ENCODE data around the gene DDX25.

DDX25 gene

GRCh38 chr11:125940145-125940544 lies 35.8 kb downstream of the DDX25 start:
- no peak for TF ChIP-seq CTCF (IDR thresholded peaks at IDR 0.05; ENCODE audit: control extremely low read depth, extremely low read depth, low read depth, missing control alignments)
- DNase-seq (ENCODE audit: extremely low spot score): no peak
- POLR2A ChIA-PET: no interaction called here
- CTCF ChIA-PET: interaction anchor here (0.9 to 5.9 kb wide), 3 partner anchors 15 to 254 kb away, joined by 3 to 63 read pairs (median 4); no protein-coding TSS in a partner anchor

GRCh38 chr11:125941267-125941618 lies 36.9 kb downstream of the DDX25 start:
- CTCF ChIA-PET: interaction anchor here (1.3 to 5.9 kb wide), 6 partner anchors 12 to 252 kb away, joined by 3 to 63 read pairs (median 4); no protein-coding TSS in a partner anchor
- no peak for DNase-seq (ENCODE audit: extremely low spot score)

GRCh38 chr11:125941619-125942611 lies 37.6 kb downstream of the DDX25 start:
- TF ChIP-seq CTCF (IDR thresholded peaks at IDR 0.05; ENCODE audit: control extremely low read depth, extremely low read depth, low read depth, missing control alignments): peak; percentile 80
- ChIA-PET CTCF (interaction anchor here (0.6 to 5.9 kb wide), 15 partner anchors 12 to 539 kb away, joined by 3 to 63 read pairs (median 3); no protein-coding TSS in a partner anchor), POLR2A (no interaction called here)
- DNase-seq (ENCODE audit: extremely low spot score): peak; percentile 75

More at GRCh38 chr11:125941267-125941618, 36.9 kb downstream of the DDX25 start:
- POLR2A ChIA-PET: no interaction called here
- no peak for TF ChIP-seq CTCF (IDR thresholded peaks at IDR 0.05; ENCODE audit: control extremely low read depth, extremely low read depth, low read depth, missing control alignments)

GRCh38 chr11:125942771-125943428 lies 38.6 kb downstream of the DDX25 start:
- TF ChIP-seq CTCF (IDR thresholded peaks at IDR 0.05; ENCODE audit: control extremely low read depth, extremely low read depth, low read depth, missing control alignments): no peak
- ChIA-PET CTCF (interaction anchor here (0.9 to 5.9 kb wide), 14 partner anchors 9 to 538 kb away, joined by 3 to 63 read pairs (median 3); no protein-coding TSS in a partner anchor), POLR2A (no interaction called here)
- DNase-seq (ENCODE audit: extremely low spot score): no peak

- DNase-seq (ENCODE audit: extremely low spot score): no peak
- ChIA-PET POLR2A (no interaction called here), CTCF (interaction anchor here (1.0 to 5.9 kb wide), 9 partner anchors 8 to 537 kb away, joined by 3 to 63 read pairs (median 4); no protein-coding TSS in a partner anchor)
- no peak for TF ChIP-seq CTCF (IDR thresholded peaks at IDR 0.05; ENCODE audit: control extremely low read depth, extremely low read depth, low read depth, missing control alignments)
Observed at GRCh38 chr11:125943661-125944349, 39.5 kb downstream of the DDX25 start.
